AG04450 (cell line): ENCODE results near the gene SMIM21. TPM values are rescaled to one million over a fixed set of nuclear protein-coding genes. Genes with fewer than 3 reads are reported as not detected.

Source experiments
- CTCF ChIA-PET: fragments of 300-600, 350-600 bp; formaldehyde crosslinking; extraction: SDS; loops from one replicate; lab custom pipeline; 2022; ENCODE audit warnings: antibody characterized with exemption, inconsistent platforms; lab: Charles Lee
- POLR2A ChIA-PET: fragments of 350-600 bp; formaldehyde crosslinking; extraction: SDS; loops from one replicate; lab custom pipeline; 2021; ENCODE audit warnings: antibody characterized with exemption, inconsistent platforms; lab: Yijun Ruan, JAX
- DNase-seq: peaks from one replicate; pipeline ENCODE4 v3.0.0-alpha.2; 2011; ENCODE audit warnings: low read depth, low spot score
- H3K27ac ChIP-seq: one replicate; pipeline ENCODE4 v1.5.1; 2012; ENCODE audit warnings: low read depth, low read length, control low read depth
- H3K27me3 ChIP-seq: one replicate; pipeline ENCODE4 v1.6.0; 2012; ENCODE audit warnings: low read length; ENCODE audit not compliant: control insufficient read depth, insufficient read depth
- H3K4me3 ChIP-seq: 2 replicates; pipeline ENCODE4 v1.5.1; 2011; ENCODE audit warnings: mild to moderate bottlenecking, low read depth, low read length, control low read depth
- H3K9me3 ChIP-seq: 2 replicates; pipeline ENCODE4 v1.5.1; 2012; ENCODE audit warnings: low read length; ENCODE audit not compliant: control insufficient read depth, insufficient read depth
- CTCF ChIP-seq: IDR thresholded peaks from 2 replicates; pipeline ENCODE4 v1.5.1; 2011; ENCODE audit warnings: low read depth, low read length, control low read depth, inconsistent platforms
- polyA plus RNA-seq: library from polyadenylated mRNA; depleted of rRNA; stranded (reverse); fragments of >200 nt; gene quantifications from 2 replicates; pipeline ENCODE4 v1.2.3, GENCODE V29; 2011

SMIM21 gene
- polyA plus RNA-seq, 1 experiment = not detected

- ChIA-PET CTCF (interaction anchor here (1.1 kb wide), 1 partner anchor 17 kb away, joined by 3 read pairs; no protein-coding TSS in a partner anchor), POLR2A (no interaction called here)
- H3K27me3 ChIP-seq = peaks cover 2% of the 10 kb centered on the region
- no peak for DNase-seq
- no peak overlapping the region for H3K4me3 ChIP-seq
- H3K27ac ChIP-seq = no peak overlapping the region
- no peak for TF ChIP-seq CTCF
- H3K9me3 ChIP-seq = peaks cover 2% of the 10 kb centered on the region
These were observed 34.8 kb upstream of the SMIM21 start for GRCh38 chr18:75462178-75462832.

DNA sequence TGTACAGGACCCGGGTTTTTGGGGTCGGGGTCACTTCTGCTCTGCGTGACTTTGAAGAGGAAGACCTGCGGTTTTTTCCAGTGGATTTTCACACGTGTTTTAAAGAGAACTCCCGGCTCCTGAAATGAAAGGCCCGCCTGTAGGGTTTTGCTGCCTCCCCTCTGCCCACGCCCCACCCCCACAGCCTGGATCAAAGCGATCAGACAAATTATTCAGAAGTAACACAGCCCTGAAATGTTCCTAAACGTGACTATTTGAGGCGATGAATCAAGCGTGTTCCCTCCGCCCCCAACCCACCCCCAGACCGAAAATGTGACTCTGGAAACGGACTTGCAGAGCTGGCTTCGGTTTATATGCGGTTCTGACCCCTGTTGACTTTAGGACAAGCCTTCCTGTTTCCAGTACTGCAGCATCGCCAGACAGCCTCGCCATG, 28.7 kb upstream of the SMIM21 start:
- DNase-seq = no peak
- H3K4me3 ChIP-seq = no peak overlapping the region; the same call in 1 of the 2 replicates
- ChIA-PET POLR2A (no interaction called here), CTCF (no interaction called here)
- no peaks in the 10 kb centered on the region for H3K27me3 ChIP-seq
- no peak overlapping the region for H3K27ac ChIP-seq
- TF ChIP-seq CTCF = no peak
- peaks cover 5% of the 10 kb centered on the region for H3K9me3 ChIP-seq

DNA sequence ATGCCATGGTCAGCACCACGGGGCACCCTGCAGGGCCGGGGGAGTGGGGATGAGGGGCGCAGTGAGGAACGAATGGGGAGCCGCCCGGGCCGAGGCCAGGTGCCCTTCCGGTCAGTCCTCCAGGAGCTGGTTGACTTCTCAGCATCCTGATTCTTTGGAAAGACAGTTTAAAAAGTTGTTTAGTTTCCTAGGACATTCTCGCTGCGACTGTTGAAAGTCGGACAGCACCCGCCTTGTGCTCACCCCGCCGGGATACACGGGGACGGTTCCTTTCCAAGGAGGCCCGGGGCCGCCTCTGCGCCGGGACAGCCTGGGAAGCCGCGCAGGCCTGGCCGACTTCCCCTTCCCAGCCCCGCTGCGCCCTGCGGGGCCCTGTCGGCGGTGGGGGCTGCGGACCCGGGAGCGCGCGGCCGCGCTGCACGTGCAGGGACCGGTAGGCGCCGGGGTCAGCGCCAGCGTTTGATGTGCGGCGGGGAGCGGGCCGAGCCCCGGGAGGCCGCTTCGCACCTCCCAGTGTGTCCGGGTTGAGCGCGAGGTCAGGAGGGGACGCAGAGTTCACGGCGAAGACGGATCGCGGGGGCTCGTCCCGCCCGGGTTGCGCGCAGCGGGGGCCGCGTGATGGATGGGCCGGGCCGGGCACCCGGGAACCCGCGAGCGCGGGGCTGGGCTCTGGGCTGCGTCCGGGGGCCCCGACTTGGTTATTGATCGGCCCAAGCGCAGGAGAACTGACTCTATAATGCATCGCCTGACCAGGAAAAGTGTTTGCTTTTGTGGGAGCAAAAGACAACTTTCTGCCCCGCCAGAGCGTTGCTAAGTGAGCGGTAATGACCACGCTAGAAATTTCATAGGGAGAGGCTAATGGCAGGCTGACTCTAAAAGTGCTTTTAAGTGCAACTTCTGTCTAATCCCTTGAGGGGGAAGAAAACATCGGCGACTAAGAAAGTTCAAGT, 28.0 kb upstream of the SMIM21 start:
- ChIA-PET CTCF (interaction anchor here (0.6 kb wide), 1 partner anchor 324 kb away, joined by 5 read pairs; no protein-coding TSS in a partner anchor), POLR2A (no interaction called here)
- no peaks in the 10 kb centered on the region for H3K27me3 ChIP-seq
- H3K9me3 ChIP-seq = peaks cover 5% of the 10 kb centered on the region
- no peak for DNase-seq
- H3K4me3 ChIP-seq = peak overlapping the region; percentile 42
- H3K27ac ChIP-seq = no peak overlapping the region
- no peak for TF ChIP-seq CTCF

DNA sequence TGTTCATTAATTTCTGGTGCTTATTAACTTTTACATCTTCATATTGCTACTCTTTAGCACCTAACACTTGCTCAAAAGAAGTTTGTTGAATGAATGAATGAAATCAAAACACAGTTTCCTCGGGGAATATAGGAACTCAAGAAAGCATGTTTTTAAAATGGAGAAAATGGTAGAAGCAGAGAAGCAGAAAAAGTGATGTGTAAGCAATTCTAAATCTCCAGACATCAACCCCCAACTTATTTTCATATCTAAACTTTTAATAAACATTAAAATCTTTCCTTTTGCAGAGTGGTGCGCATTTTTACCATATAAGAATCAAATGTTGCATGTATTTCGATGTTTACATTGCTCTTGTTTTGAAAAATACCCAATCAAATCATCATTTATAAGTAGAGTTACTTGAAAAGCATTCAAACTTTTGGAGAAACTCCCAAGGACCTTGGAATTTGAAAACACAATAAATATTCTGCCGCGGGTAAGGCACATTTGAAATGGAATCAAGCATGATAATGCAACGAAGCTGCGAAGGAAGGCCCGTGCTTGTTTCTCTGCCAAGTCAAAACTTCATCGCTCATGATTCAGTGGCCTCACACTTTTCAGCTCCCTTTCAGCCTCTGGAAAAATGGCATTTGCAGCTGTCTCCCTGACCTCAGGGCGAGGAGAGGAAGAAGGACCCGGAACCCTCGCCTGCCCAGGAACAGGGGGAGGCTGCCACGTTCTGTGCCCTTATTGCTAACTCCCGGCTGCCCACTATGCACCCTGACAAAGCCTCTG, 26.7 kb upstream of the SMIM21 start:
- no peak for DNase-seq
- POLR2A ChIA-PET = no interaction called here
- CTCF ChIA-PET = interaction anchor here (0.7 kb wide), 1 partner anchor 815 kb away, joined by 3 read pairs; no protein-coding TSS in a partner anchor
- Histone ChIP-seq H3K27me3 (no peaks in the 10 kb centered on the region), H3K27ac (no peak overlapping the region), H3K4me3 (no peak overlapping the region), H3K9me3 (peaks cover 5% of the 10 kb centered on the region)
- TF ChIP-seq CTCF = no peak
